Ovary (tissue), 10 donors: ENCODE results near the gene RPRD2. TPM values are rescaled to one million over a fixed set of nuclear protein-coding genes. Genes with fewer than 3 reads are reported as not detected.
"Not testable (repeated sequence)": the region's sequence is repeated elsewhere in the genome, so short reads cannot be mapped to it uniquely, and the experiment has no call there.

ENCODE experiments used
- DNase-seq, 5 donors: peaks; one replicate each; pipeline ENCODE4 v3.0.0-alpha.2; 2019 to 2020
- H3K27ac ChIP-seq, 2 donors: fragments of 200-600 bp; one replicate each; pipeline versions ENCODE4 v1.5.1 to v1.8.0; 2019 to 2022
- H3K27me3 ChIP-seq: fragments of 200-600 bp; one replicate; pipeline ENCODE4 v1.8.0; 2022
- H3K36me3 ChIP-seq: fragments of 200-600 bp; sonication (generic); one replicate; pipeline ENCODE4 v1.5.1; 2019
- H3K4me1 ChIP-seq: one replicate; pipeline ENCODE4 v1.8.1; 2013; ENCODE audit warnings: mild to moderate bottlenecking, moderate library complexity; ENCODE audit not compliant: insufficient read depth
- H3K4me3 ChIP-seq: fragments of 200-600 bp; sonication (generic); one replicate; pipeline ENCODE4 v1.5.1; 2017
- H3K9me3 ChIP-seq, 2 donors: fragments of 200-600 bp in 1 of 2; sonication (generic) in 1 of 2; one replicate each; pipeline versions ENCODE4 v1.5.1 to v1.8.1; 2013 to 2019; ENCODE audit warnings: mild to moderate bottlenecking in 1 of 2, moderate library complexity in 1 of 2
- EP300 ChIP-seq: sonication (generic); formaldehyde crosslinking; IDR thresholded peaks from one replicate; pipeline ENCODE4 v1.6.1; 2017; ENCODE audit warnings: antibody characterized with exemption
- POLR2A ChIP-seq: fragments of 450-650 bp; IDR thresholded peaks from one replicate; pipeline ENCODE4 v1.6.1; 2017; ENCODE audit warnings: antibody characterized with exemption, mild to moderate bottlenecking, moderate library complexity
- WGBS, 3 donors: extraction: QIAGEN DNeasy Blood & Tissue Kit in 1 of 3; methylation state at CpG; one replicate each; pipeline versions ENCODE4 v1.1.5 to v1.1.7; 2013 to 2017; 5-methylcytosine and 5-hydroxymethylcytosine counted together
- intact Hi-C, 4 donors: fragments of 100-400 bp; cut with DNase I; formaldehyde crosslinking; loops; one replicate each; pipeline versions ENCODE4 v1.11.0 to v1.15.1; 2022 to 2023
- long read RNA-seq, 3 donors: library from polyadenylated mRNA in 2 of 3; unstranded in 2 of 3; transcript quantifications; one replicate each; pipeline ENCODE4 v2.0.0 and lab custom pipeline, GENCODE V29; 2021 to 2026
- polyA plus RNA-seq, 2 donors: library from polyadenylated mRNA; stranded (reverse); fragments of 200-250 nt in 1 of 2; fragments of 350-450 nt in 1 of 2; fragmentation: Illumina TruSeq in 1 of 2; extraction: RNeasy Lipid Tissue Mini Kit (QIAGEN cat#74804) in 1 of 2; gene quantifications; one replicate each; pipeline ENCODE4 v1.2.3, GENCODE V29; 2013 to 2014
- total RNA-seq, 7 donors: library from RNA; depleted of rRNA in 2 of 7; stranded (reverse); fragments of >200 nt in 2 of 7; fragmentation: NEBNext Ultra II Directional in 3 of 7; extraction: Animal tissue kit (Norgen Biotek cat#: 25700) in 3 of 7; gene quantifications; one replicate each; pipeline versions ENCODE4 v1.1.0 to v1.2.4, GENCODE V29; 2016 to 2023
- TF ChIP-seq, protein P1 (sequence below), 3 donors: fragments of 450-650 bp in 2 of 3; fragments of 200-600 bp in 1 of 3; IDR thresholded peaks; one replicate each; pipeline versions ENCODE4 v1.5.1 to v1.8.0; 2016 to 2022; ENCODE audit warnings: antibody characterized with exemption in 3 of 3, mild to moderate bottlenecking in 1 of 3
- donor health status: DM: no; HTN: no; CAD: no; lungs with moderate emphysema.
- donor health status: DM: no; HTN: no; CAD: no.
- donor health status: Bipolar disorder and iron deficiency.
- donor health status: DM: yes; HTN: yes; CAD: no.
- donor health status: DM: no; HTN: no; CAD: no.
- donor health status: DM: yes; HTN: yes; CAD: no.

The RPRD2 gene
- total RNA-seq (10 to 100 TPM; 18.2 to 55.6 (median 43.9) TPM), polyA plus RNA-seq (10 to 100 TPM; 20.3 to 53.2 TPM)
- long read RNA-seq, donor 1, transcript RPRD2-201 (3 exons, 1,043 nt): major isoform, 5 of 40 reads
- long read RNA-seq, donor 1, partial matches to known transcripts: 0 of 40 reads
- long read RNA-seq, donor 1, other reads (novel, unspliced or antisense): 35 of 40 reads
- long read RNA-seq, donor 2, full-length matches to known transcripts: 8 of 8 reads
- long read RNA-seq, donor 2, partial matches to known transcripts: 0 of 8 reads
- long read RNA-seq, donor 2, other reads (novel, unspliced or antisense): 0 of 8 reads
- long read RNA-seq, donor 3, full-length matches to known transcripts: 4 of 21 reads
- long read RNA-seq, donor 3, partial matches to known transcripts: 1 of 21 reads
- long read RNA-seq, donor 3, other reads (novel, unspliced or antisense): 16 of 21 reads

DNA sequence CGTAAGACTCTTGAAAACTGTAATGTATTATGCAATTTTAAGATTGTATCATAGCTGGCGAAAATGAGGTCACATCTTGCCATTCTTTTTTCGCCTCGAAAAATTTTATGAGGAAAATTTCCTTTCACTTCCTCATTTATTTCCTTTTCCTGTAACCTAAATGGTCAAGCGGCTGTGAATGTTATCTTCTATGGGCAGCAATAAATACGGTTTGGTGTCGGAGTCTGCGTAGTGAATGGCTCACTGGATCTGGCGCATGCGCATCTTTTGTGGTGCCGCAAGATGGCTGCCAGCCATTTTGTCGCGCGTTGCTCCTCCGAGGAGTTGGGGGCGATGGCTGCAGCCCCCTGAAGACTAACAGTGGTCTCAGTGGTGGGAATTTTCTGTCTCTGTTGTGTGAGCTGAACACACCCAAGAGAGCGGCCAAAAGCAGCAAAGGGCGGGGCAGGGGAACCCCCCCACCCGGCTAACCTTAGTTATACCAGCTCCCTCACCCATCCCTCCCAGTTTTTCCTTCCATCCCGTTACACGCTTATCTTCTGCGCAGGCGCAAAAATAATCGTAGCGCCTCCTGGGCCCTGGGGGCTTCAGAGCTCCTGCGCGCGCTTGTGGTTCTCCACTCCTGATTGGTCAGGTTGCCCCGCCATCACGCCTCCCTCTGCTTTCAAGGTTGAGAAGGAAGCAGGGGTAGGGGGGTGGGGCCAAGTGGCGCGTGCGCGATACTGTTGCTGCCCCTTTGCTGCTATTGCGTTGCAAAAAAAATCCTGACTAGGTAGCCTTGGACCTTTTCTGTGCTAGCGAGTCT, at the start of gene RPRD2:
Gene RPRD2, plus strand, starts transcription at position 722 of the 805 bp plus-strand sequence. CDS start 568 bp downstream, outside the sequence.
- H3K9me3 ChIP-seq: no peaks in the 10 kb centered on the region
- no peaks in the 10 kb centered on the region for H3K27me3 ChIP-seq
- peak within 1 kb of the TSS; percentile 86 to 98 for H3K27ac ChIP-seq
- H3K4me3 ChIP-seq: peak within 1 kb of the TSS; percentile 55
- DNase-seq: peak; percentile 98 to 100 (median 99)
- H3K36me3 ChIP-seq: no peaks in the 10 kb centered on the region
- intact Hi-C loops: loop anchor here in 1 of 4 donors (10.0 kb wide), 1 partner anchor 51 kb away; no protein-coding TSS in a partner anchor
- WGBS, 3 donors: 0 to 1% (median 0%) methylated on average over 36 of the region's 36 CpGs
- no peak for TF ChIP-seq EP300
- TF ChIP-seq POLR2A: peak; percentile 75
- TF ChIP-seq, protein P1, sequence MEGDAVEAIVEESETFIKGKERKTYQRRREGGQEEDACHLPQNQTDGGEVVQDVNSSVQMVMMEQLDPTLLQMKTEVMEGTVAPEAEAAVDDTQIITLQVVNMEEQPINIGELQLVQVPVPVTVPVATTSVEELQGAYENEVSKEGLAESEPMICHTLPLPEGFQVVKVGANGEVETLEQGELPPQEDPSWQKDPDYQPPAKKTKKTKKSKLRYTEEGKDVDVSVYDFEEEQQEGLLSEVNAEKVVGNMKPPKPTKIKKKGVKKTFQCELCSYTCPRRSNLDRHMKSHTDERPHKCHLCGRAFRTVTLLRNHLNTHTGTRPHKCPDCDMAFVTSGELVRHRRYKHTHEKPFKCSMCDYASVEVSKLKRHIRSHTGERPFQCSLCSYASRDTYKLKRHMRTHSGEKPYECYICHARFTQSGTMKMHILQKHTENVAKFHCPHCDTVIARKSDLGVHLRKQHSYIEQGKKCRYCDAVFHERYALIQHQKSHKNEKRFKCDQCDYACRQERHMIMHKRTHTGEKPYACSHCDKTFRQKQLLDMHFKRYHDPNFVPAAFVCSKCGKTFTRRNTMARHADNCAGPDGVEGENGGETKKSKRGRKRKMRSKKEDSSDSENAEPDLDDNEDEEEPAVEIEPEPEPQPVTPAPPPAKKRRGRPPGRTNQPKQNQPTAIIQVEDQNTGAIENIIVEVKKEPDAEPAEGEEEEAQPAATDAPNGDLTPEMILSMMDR (IDR thresholded peaks at IDR 0.05): peak in 1 of 3 donors; percentile 45
- H3K4me1 ChIP-seq: peaks cover 2% of the 10 kb centered on the region

DNA sequence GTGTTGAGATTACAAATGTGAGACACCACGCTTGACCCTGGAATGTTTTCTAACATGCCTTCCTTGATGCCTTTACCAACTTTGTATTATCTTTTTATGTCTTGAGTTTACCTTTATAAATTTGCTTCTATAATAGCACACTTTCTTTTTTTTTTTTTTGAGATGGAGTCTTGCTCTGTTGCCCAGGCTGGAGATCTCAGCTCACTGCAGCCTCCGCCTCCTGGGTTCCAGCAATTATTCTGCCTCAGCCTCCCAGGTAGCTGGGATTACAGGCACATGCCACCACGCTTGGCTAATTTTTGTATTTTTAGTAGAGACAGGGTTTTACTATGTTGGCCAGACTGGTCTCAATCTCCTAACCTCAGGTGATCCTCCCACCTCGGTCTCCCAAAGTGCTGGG, 49.3 kb upstream of the RPRD2 start:
- H3K9me3 ChIP-seq, H3K36me3 ChIP-seq, H3K27me3 ChIP-seq, H3K4me1 ChIP-seq, H3K27ac ChIP-seq, intact Hi-C loops, DNase-seq, H3K4me3 ChIP-seq: not testable (repeated sequence)
- 89 to 92% (median 91%) methylated on average over 4 of the region's 4 CpGs for WGBS, 3 donors

DNA sequence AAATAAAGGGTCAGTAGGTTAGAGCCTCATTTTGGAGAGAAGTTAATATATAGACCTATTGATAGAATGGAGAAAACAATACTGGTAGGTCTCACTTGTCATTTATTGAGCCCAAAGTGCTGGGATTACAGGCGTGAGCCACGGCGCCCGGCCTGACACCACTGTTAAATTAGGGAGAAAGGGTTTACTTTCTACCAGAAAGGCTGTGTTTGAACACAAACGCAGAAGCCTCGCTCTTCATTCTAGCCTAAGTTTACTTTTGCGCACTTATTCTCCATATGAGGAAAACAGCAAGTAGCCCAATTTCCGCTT, 43.3 kb upstream of the RPRD2 start:
- Histone ChIP-seq H3K27me3 (no peaks in the 10 kb centered on the region), H3K36me3 (no peaks in the 10 kb centered on the region), H3K9me3 (no peaks in the 10 kb centered on the region), H3K27ac (peak overlapping the region in 1 of 2 donors; percentile 79), H3K4me3 (peak overlapping the region; percentile 75), H3K4me1 (peaks cover 5% of the 10 kb centered on the region)
- intact Hi-C loops: no loop called here
- TF ChIP-seq POLR2A (no peak), EP300 (no peak)
- TF ChIP-seq, protein P1 (IDR thresholded peaks at IDR 0.05): no peak
- 83 to 86% (median 85%) methylated on average over 8 of the region's 8 CpGs for WGBS, 3 donors
- no peak for DNase-seq

DNA sequence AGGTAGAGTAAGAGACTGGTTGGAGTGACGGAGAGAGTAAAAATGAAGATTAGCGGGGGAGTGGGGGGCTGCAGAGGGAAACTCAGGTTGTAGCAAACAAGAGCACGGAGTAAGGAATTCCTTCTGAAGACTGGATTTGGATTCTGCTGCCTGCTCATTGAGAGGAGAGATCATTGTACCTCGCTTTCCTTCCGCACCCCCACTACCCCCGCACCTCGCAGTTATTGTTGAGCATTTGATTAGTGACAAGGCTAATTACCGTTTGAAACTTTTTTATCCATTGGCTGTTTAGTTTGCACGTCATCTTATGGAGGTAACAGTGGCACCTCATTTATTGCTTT, 42.2 kb upstream of the RPRD2 start:
- Histone ChIP-seq H3K27ac (peak overlapping the region; percentile 16 to 79), H3K27me3 (no peaks in the 10 kb centered on the region), H3K9me3 (no peaks in the 10 kb centered on the region), H3K36me3 (no peaks in the 10 kb centered on the region), H3K4me3 (peak overlapping the region; percentile 75), H3K4me1 (peaks cover 5% of the 10 kb centered on the region)
- DNase-seq: no peak
- intact Hi-C loops: no loop called here
- TF ChIP-seq POLR2A: no peak
- TF ChIP-seq, protein P1 (IDR thresholded peaks at IDR 0.05): no peak
- WGBS, 3 donors: 0 to 1% (median 0%) methylated on average over 9 of the region's 9 CpGs
